ENCODE data around the gene KRTAP10-5.
"Not testable (repeated sequence)": the region's sequence is repeated elsewhere in the genome, so short reads cannot be mapped to it uniquely, and the experiment has no call there.

Gene KRTAP10-5, protein sequence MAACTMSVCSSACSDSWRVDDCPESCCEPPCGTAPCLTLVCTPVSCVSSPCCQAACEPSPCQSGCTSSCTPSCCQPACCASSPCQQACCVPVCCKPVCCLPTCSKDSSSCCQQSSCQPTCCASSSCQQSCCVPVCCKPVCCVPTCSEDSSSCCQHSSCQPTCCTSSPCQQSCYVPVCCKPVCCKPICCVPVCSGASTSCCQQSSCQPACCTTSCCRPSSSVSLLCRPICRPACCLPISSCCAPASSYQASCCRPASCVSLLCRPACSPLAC

GRCh38 chr21:44580231-44580821 lies at the start of gene KRTAP10-5:
TSS of gene KRTAP10-5 (minus strand) at chr21:44580604. CDS start at chr21:44580578, 26 bp downstream.
- DNase-seq (ENCODE audit: low read depth) = not testable (repeated sequence)

DNA sequence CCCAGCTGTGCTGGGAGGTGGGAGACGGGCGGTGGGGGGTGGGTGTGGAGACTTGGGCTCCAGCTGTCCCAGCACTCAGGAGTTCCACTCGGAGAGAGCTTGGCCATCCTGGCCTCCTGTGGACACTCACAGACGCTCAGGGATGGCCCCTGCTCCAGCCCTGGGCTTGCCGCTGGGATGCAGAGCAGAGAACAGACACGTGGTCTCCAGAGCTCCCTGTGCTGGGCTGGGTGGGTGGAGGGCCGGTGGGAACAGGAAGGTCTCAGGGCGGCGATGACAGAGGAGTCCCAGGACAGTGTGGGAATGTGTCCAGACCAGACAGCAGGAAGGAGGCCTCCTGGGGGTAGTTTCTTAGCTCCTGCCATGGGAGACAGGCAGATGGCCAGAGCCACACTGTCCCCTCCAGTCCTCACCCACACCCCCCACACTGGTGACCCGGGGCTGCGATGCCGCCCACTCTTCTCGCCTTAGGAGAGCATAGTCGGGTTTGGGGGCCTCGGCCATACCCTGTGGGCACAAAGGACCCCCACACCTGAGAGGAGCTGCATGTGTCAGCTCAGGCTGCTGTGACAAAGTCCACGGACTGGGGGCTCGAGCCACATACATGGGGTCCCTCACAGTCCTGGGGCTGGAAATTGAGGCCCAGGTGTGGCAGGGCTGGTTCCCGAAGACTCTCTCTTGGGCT lies 48.4 kb upstream of the KRTAP10-5 start:
- no peak for DNase-seq (ENCODE audit: low read depth)

DNA sequence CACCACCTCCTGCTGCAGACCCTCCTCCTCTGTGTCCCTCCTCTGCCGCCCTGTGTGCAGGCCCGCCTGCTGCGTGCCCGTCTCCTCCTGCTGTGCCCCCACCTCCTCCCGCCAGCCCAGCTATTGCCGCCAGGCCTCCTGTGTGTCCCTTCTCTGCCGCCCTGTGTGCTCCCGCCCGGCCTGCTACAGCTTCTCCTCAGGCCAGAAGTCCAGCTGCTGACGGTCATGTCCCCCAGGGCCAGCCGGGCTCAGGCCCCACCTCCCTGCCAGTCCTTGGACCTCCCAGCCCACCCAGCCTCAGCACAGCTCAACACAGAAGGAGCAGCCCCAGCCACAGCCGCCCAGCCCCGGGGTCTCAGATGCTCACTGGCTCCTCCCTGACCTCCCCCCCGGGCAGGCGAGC lies 47.4 kb upstream of the KRTAP10-5 start:
- DNase-seq (ENCODE audit: low read depth) = not testable (repeated sequence)

GRCh38 chr21:44627181-44627822 lies 46.9 kb upstream of the KRTAP10-5 start:
- DNase-seq (ENCODE audit: low read depth) = not testable (repeated sequence)

- DNase-seq (ENCODE audit: low read depth) = no peak
These were observed 46.3 kb upstream of the KRTAP10-5 start, which contains the start of gene KRTAP10-9 for GRCh38 chr21:44626673-44627143. TSS of gene KRTAP10-9 (plus strand) at chr21:44627093. CDS start at chr21:44627172, 79 bp downstream.

GRCh38 chr21:44626262-44626661 lies 45.9 kb upstream of the KRTAP10-5 start:
- no peak for DNase-seq (ENCODE audit: low read depth)

DNA sequence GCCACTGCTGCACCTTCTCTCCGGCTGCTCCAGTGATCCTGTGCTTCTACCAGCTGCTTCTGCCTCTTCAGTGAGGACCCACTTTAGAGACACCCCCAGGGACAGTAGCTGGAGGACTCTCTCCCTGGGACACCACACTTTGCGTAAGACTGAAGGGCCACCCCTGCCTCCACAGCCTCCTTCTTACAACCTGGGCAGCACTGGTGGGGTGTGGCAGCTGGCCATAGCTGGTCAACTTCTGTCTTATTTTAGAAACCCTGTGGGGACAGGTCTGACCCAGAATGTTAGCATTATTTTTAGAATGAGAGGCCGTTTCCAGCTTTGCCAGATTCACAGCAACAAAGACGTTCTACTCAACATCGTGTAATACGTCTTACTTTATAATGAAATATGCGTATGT lies 45.4 kb upstream of the KRTAP10-5 start:
- DNase-seq (ENCODE audit: low read depth) = no peak

DNA sequence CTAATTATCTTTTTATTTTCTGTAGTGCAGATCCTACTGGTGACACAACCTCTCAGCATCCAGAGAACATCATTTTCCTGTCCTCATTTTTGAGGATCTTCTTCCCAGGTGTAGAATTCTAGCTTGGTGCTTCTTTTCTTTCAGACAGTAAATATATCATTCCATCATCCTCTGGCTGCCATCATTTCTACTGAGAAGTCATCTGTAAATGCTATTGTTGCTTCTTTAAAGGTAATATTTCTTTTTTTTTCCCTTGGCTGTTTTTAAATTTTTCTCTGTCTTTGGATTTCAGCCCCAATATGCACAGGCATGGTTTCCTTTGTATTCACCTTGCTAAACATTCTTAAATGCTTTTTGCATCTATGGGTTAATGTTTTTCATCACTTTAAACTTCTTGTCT lies 43.2 kb upstream of the KRTAP10-5 start:
- DNase-seq (ENCODE audit: low read depth) = no peak

- DNase-seq (ENCODE audit: low read depth) = no peak
These were observed 39.5 kb upstream of the KRTAP10-5 start for GRCh38 chr21:44619886-44620285.

- no peak for DNase-seq (ENCODE audit: low read depth)
These were observed 38.5 kb upstream of the KRTAP10-5 start for GRCh38 chr21:44618909-44619308.

DNA sequence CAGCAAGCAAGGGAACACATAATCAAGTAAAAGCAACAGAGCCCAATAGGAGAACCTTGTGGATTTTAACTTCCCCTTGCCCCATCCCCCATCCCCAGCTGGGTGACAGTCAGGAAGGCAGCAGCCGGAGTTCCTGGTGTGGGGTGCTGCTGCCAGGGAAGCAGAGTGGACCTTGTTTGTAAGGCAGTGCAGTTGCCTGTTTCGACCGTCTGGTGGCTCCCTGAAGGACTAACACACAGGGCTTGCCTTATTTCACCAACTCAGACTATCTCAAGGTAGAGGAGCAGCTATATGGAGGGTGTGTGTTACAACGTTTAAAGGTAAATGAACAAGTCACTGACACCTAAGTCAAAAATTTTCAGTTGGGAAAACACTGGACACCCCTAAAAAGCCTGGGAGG lies 38.1 kb upstream of the KRTAP10-5 start:
- no peak for DNase-seq (ENCODE audit: low read depth)

DNA sequence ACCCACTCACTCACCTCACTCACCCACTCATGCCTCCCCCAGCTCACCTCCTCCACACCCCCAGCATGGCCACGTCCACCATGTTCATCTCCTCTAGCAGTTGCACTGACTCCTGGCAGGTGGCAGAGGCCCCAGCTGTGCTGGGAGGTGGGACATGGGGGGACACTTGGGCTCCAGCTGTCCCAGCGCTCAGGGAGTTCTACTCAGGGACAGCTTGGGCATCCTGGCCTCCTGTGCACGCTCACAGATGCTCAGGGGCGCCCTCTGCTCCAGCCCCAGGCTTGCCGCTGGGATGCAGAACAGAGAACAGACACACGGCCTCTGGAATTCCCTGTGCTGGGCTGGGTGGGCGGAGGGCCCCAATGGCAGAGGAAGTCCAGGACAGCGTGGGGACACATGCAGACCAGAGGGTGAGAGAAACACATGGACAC lies 36.7 kb upstream of the KRTAP10-5 start:
- DNase-seq (ENCODE audit: low read depth) = no peak

GRCh38 chr21:44616591-44616926 lies 36.2 kb upstream of the KRTAP10-5 start:
- DNase-seq (ENCODE audit: low read depth) = no peak

GRCh38 chr21:44615911-44616590 lies 35.6 kb upstream of the KRTAP10-5 start:
- DNase-seq (ENCODE audit: low read depth) = no peak

DNA sequence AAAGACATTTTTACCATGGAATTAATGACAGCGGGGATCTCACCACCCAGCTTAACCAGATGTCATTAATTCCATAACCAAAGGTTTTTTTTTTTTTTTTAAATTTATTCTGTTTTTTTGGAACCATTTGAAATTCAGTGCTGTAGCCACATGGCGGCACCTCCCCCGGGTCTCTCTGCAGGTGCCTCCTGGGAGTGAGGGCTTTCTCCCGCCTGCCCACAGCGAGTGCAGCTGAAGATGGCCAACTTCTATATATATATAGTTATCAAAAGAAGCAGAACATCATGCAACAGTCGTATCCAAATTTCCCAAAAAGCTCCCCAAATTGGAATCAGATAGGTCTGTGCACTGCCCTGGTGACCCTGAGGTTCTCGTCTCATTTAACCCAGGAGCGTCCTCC lies 35.1 kb upstream of the KRTAP10-5 start:
- DNase-seq (ENCODE audit: low read depth) = no peak

- DNase-seq (ENCODE audit: low read depth) = no peak
These were observed 34.6 kb upstream of the KRTAP10-5 start for GRCh38 chr21:44614961-44615391.

GRCh38 chr21:44614161-44614631 lies 33.8 kb upstream of the KRTAP10-5 start:
- no peak for DNase-seq (ENCODE audit: low read depth)

GRCh38 chr21:44613386-44614155 lies 33.2 kb upstream of the KRTAP10-5 start:
- DNase-seq (ENCODE audit: low read depth) = no peak

DNA sequence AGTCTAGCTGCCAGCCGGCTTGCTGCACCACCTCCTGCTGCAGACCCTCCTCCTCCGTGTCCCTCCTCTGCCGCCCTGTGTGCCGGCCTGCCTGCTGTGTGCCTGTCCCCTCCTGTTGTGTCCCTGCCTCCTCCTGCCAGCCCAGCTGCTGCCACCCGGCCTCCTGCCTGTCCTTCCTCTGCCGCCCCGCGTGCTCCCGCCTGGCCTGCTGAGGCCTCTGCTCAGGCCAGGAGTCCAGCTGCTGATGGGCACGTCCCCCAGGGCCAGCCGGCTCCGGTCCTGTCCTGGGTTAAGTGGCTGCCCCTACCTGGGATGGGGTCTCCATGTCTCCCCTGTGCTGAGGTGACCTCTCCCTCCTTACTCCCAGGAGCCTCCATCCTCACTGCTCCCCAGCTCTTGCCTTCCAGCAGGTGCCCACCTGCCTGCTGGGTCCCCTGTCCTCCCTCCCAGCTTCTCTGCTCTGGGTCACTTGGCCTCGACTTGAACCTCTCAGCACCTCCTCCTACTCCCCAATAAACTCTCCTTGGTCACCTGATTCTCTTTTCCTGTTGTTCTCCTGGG lies 32.3 kb upstream of the KRTAP10-5 start:
- DNase-seq (ENCODE audit: low read depth) = no peak

GRCh38 chr21:44612029-44612486 lies 31.7 kb upstream of the KRTAP10-5 start, which contains the start of gene KRTAP10-8:
TSS of gene KRTAP10-8 (plus strand) at chr21:44612079. CDS start at chr21:44612101, 22 bp downstream.
- no peak for DNase-seq (ENCODE audit: low read depth)

Data from HS-27A (cell line).